Glutamatergic neuron (in vitro differentiated cells): ENCODE measurements around the gene KCNJ6. TPM values are rescaled to one million over a fixed set of nuclear protein-coding genes. Genes with fewer than 3 reads are reported as not detected.

Experiments used
- DNase-seq: peaks from one replicate; pipeline ENCODE4 v3.0.0; 2022
- H3K27ac Mint-ChIP-seq: one replicate; pipeline ENCODE4 v1.8.0; 2020; ENCODE audit warnings: mild to moderate bottlenecking, mixed read lengths, inconsistent platforms; ENCODE audit not compliant: unreplicated experiment
- H3K27me3 Mint-ChIP-seq: one replicate; pipeline ENCODE4 v1.8.0; 2020; ENCODE audit warnings: mild to moderate bottlenecking, moderate library complexity, mixed read lengths, inconsistent platforms; ENCODE audit not compliant: unreplicated experiment
- H3K36me3 Mint-ChIP-seq: one replicate; pipeline ENCODE4 v1.8.0; 2020; ENCODE audit warnings: mild to moderate bottlenecking, mixed read lengths, inconsistent platforms; ENCODE audit not compliant: unreplicated experiment
- H3K4me1 Mint-ChIP-seq: one replicate; pipeline ENCODE4 v1.8.0; 2020; ENCODE audit warnings: mild to moderate bottlenecking, low read depth, mixed read lengths, inconsistent platforms; ENCODE audit not compliant: unreplicated experiment
- H3K4me3 Mint-ChIP-seq: one replicate; pipeline ENCODE4 v1.8.0; 2020; ENCODE audit warnings: mild to moderate bottlenecking, mixed read lengths, inconsistent platforms; ENCODE audit not compliant: unreplicated experiment
- H3K9me3 Mint-ChIP-seq: one replicate; pipeline ENCODE4 v1.8.0; 2020; ENCODE audit warnings: mild to moderate bottlenecking, moderate library complexity, mixed read lengths, inconsistent platforms; ENCODE audit not compliant: unreplicated experiment
- total RNA-seq: library from RNA; stranded (reverse); fragmentation: NEBNext Ultra II Directional; extraction: Animal tissue kit (Norgen Biotek cat#: 25700); gene quantifications from one replicate; pipeline ENCODE4 v1.2.1, GENCODE V29; 2021; ENCODE audit not compliant: unreplicated experiment
- TF ChIP-seq, protein P1 (sequence below): fragments of 200-600 bp; sonication (generic); IDR thresholded peaks from one replicate; pipeline ENCODE4 v1.5.0; 2021; ENCODE audit not compliant: partially characterized antibody, unreplicated experiment

KCNJ6 gene
- total RNA-seq, 1 donor from 2014 or later: 80.5 TPM

- TF ChIP-seq, protein P1, sequence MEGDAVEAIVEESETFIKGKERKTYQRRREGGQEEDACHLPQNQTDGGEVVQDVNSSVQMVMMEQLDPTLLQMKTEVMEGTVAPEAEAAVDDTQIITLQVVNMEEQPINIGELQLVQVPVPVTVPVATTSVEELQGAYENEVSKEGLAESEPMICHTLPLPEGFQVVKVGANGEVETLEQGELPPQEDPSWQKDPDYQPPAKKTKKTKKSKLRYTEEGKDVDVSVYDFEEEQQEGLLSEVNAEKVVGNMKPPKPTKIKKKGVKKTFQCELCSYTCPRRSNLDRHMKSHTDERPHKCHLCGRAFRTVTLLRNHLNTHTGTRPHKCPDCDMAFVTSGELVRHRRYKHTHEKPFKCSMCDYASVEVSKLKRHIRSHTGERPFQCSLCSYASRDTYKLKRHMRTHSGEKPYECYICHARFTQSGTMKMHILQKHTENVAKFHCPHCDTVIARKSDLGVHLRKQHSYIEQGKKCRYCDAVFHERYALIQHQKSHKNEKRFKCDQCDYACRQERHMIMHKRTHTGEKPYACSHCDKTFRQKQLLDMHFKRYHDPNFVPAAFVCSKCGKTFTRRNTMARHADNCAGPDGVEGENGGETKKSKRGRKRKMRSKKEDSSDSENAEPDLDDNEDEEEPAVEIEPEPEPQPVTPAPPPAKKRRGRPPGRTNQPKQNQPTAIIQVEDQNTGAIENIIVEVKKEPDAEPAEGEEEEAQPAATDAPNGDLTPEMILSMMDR: no peak
- Mint-ChIP-seq H3K27me3 (peaks cover 2% of the 10 kb centered on the region), H3K36me3 (peaks cover 12% of the 10 kb centered on the region), H3K4me3 (no peak overlapping the region), H3K27ac (no peak overlapping the region), H3K4me1 (peaks cover 3% of the 10 kb centered on the region), H3K9me3 (peaks cover 1% of the 10 kb centered on the region)
- no peak for DNase-seq
Measured at GRCh38 chr21:37695111-37695510, 221.1 kb downstream of the KCNJ6 start.

DNA sequence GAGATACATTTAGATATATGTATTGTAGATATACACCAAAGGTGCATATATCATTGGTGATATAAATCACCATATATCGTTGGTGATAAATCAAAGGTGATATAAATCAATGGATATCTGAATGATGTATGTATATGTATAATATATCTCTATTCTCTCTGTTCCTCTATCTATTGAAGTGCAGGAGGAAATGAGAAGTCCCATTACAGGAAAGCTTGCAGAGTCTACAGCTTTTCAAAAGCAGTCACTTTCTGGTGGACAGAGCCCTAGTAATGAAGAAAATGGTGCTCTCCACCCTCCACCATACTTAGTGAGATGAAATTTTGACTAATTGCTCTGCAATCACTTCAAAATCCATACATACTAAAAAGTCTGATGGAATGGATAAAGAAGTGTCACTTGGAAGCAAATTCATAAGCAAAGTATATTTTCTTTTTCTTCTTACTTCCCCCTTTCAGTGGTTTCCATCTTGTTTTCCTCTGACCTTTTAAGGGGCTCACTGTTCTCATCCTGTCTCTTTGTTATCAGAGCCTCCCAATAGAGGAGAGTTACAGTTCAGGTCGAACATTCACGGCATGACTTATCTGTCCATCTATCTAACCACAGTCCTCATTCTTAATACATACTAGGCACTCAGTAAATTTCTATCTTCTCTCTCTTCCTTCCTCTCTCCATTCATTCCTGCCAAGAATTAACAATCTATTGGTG lies 227.2 kb downstream of the KCNJ6 start:
- Mint-ChIP-seq H3K36me3 (peaks cover 7% of the 10 kb centered on the region), H3K4me1 (peaks cover 7% of the 10 kb centered on the region), H3K4me3 (no peak overlapping the region), H3K27me3 (peaks cover 2% of the 10 kb centered on the region), H3K27ac (no peak overlapping the region), H3K9me3 (peaks cover 9% of the 10 kb centered on the region)
- DNase-seq: no peak
- TF ChIP-seq, protein P1: no peak

GRCh38 chr21:37686991-37687810 lies 229.1 kb downstream of the KCNJ6 start:
- DNase-seq: no peak
- Mint-ChIP-seq H3K27ac (no peak overlapping the region), H3K4me3 (no peak overlapping the region), H3K4me1 (peaks cover 15% of the 10 kb centered on the region), H3K9me3 (peaks cover 9% of the 10 kb centered on the region), H3K27me3 (peaks cover 2% of the 10 kb centered on the region), H3K36me3 (peaks cover 9% of the 10 kb centered on the region)
- TF ChIP-seq, protein P1: no peak

GRCh38 chr21:37684547-37684946 lies 231.7 kb downstream of the KCNJ6 start:
- Mint-ChIP-seq H3K27me3 (peaks cover 2% of the 10 kb centered on the region), H3K27ac (peak overlapping the region; percentile 25), H3K36me3 (peaks cover 28% of the 10 kb centered on the region), H3K4me3 (no peak overlapping the region), H3K9me3 (peaks cover 10% of the 10 kb centered on the region), H3K4me1 (peaks cover 21% of the 10 kb centered on the region)
- no peak for DNase-seq
- TF ChIP-seq, protein P1: no peak

DNA sequence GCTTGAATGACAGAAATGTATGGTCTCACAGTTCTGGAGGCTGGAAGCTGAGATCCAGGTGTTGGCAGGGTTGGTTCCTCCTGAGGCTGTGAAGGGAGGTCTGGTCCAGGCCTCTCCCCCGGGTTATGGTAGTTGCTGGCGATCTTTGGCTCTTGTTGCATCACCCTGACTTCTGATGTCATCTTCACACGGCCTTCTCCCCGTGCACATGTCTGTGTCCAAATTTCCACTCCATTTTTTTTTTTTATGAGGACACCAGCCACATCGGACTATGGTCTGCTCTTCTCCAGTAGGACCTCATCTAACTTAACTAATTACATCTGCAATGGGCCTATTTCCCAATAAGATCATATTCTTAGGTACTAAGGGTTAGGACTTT lies 232.2 kb downstream of the KCNJ6 start:
- peaks cover 32% of the 10 kb centered on the region for H3K36me3 Mint-ChIP-seq
- TF ChIP-seq, protein P1: no peak
- H3K9me3 Mint-ChIP-seq: peaks cover 10% of the 10 kb centered on the region
- H3K4me1 Mint-ChIP-seq: peaks cover 21% of the 10 kb centered on the region
- H3K27ac Mint-ChIP-seq: peak overlapping the region; percentile 49
- H3K4me3 Mint-ChIP-seq: no peak overlapping the region
- H3K27me3 Mint-ChIP-seq: peaks cover 2% of the 10 kb centered on the region
- DNase-seq: no peak
